Mucosa of stomach (tissue), 1 donor: ENCODE data around the gene SLC13A3.

Experiments
- H3K27me3 ChIP-seq: one replicate; pipeline ENCODE4 v1.7.0; 2013; ENCODE audit warnings: mild to moderate bottlenecking, low read length; ENCODE audit not compliant: control insufficient read depth, insufficient read depth
- H3K36me3 ChIP-seq: one replicate; pipeline ENCODE4 v1.7.0; 2013; ENCODE audit warnings: low read length; ENCODE audit not compliant: control insufficient read depth, insufficient read depth
- H3K4me1 ChIP-seq: one replicate; pipeline ENCODE4 v1.7.0; 2013; ENCODE audit warnings: mild to moderate bottlenecking, low read length; ENCODE audit not compliant: control insufficient read depth, insufficient read depth
- H3K4me3 ChIP-seq: one replicate; pipeline ENCODE4 v1.7.0; 2013; ENCODE audit warnings: low read length
- H3K9ac ChIP-seq: one replicate; pipeline ENCODE4 v1.7.0; 2013; ENCODE audit warnings: mild to moderate bottlenecking, low read length, moderate library complexity
- H3K9me3 ChIP-seq: one replicate; pipeline ENCODE4 v1.7.0; 2013; ENCODE audit warnings: mild to moderate bottlenecking, low read length, moderate library complexity; ENCODE audit not compliant: control insufficient read depth
- donor health status: Pancreatic carcinoma.

SLC13A3 gene

GRCh38 chr20:46605978-46606816 is 45.1 kb downstream of the SLC13A3 start:
- Histone ChIP-seq H3K9ac (no peak overlapping the region), H3K9me3 (no peaks in the 10 kb centered on the region), H3K4me1 (no peaks in the 10 kb centered on the region), H3K27me3 (no peaks in the 10 kb centered on the region), H3K36me3 (no peaks in the 10 kb centered on the region), H3K4me3 (no peak overlapping the region)

- H3K9me3 ChIP-seq, result no peaks in the 10 kb centered on the region
- H3K27me3 ChIP-seq, result no peaks in the 10 kb centered on the region
- no peak overlapping the region for H3K4me3 ChIP-seq
- no peaks in the 10 kb centered on the region for H3K36me3 ChIP-seq
- no peaks in the 10 kb centered on the region for H3K4me1 ChIP-seq
- no peak overlapping the region for H3K9ac ChIP-seq
Observed at GRCh38 chr20:46605181-46605580, 46.1 kb downstream of the SLC13A3 start.

- Histone ChIP-seq H3K36me3 (no peaks in the 10 kb centered on the region), H3K4me1 (no peaks in the 10 kb centered on the region), H3K9ac (no peak overlapping the region), H3K4me3 (no peak overlapping the region), H3K9me3 (no peaks in the 10 kb centered on the region), H3K27me3 (no peaks in the 10 kb centered on the region)
Observed at GRCh38 chr20:46604551-46605133, 46.6 kb downstream of the SLC13A3 start.

GRCh38 chr20:46602429-46602828 is 48.8 kb downstream of the SLC13A3 start:
- Histone ChIP-seq H3K4me3 (no peak overlapping the region), H3K36me3 (no peaks in the 10 kb centered on the region), H3K9me3 (no peaks in the 10 kb centered on the region), H3K9ac (no peak overlapping the region), H3K4me1 (no peaks in the 10 kb centered on the region), H3K27me3 (no peaks in the 10 kb centered on the region)

GRCh38 chr20:46601603-46602122 is 49.6 kb downstream of the SLC13A3 start:
- H3K9ac ChIP-seq, result no peak overlapping the region
- no peaks in the 10 kb centered on the region for H3K4me1 ChIP-seq

GRCh38 chr20:46600286-46600752 is 50.9 kb downstream of the SLC13A3 start:
- Histone ChIP-seq H3K9ac (no peak overlapping the region), H3K27me3 (no peaks in the 10 kb centered on the region), H3K4me3 (no peak overlapping the region), H3K36me3 (no peaks in the 10 kb centered on the region), H3K9me3 (no peaks in the 10 kb centered on the region), H3K4me1 (no peaks in the 10 kb centered on the region)

More at GRCh38 chr20:46601603-46602122, 49.6 kb downstream of the SLC13A3 start:
- Histone ChIP-seq H3K4me3 (no peak overlapping the region), H3K36me3 (no peaks in the 10 kb centered on the region), H3K9me3 (no peaks in the 10 kb centered on the region), H3K27me3 (no peaks in the 10 kb centered on the region)

- Histone ChIP-seq H3K9me3 (no peaks in the 10 kb centered on the region), H3K36me3 (no peaks in the 10 kb centered on the region), H3K27me3 (no peaks in the 10 kb centered on the region), H3K4me1 (no peaks in the 10 kb centered on the region), H3K4me3 (no peak overlapping the region), H3K9ac (no peak overlapping the region)
Observed at GRCh38 chr20:46599227-46599987, 51.9 kb downstream of the SLC13A3 start.

GRCh38 chr20:46595933-46596332 is 55.3 kb downstream of the SLC13A3 start:
- Histone ChIP-seq H3K4me3 (no peak overlapping the region), H3K27me3 (no peaks in the 10 kb centered on the region), H3K9ac (no peak overlapping the region), H3K9me3 (no peaks in the 10 kb centered on the region), H3K36me3 (no peaks in the 10 kb centered on the region), H3K4me1 (no peaks in the 10 kb centered on the region)

GRCh38 chr20:46594725-46595124 is 56.5 kb downstream of the SLC13A3 start:
- H3K4me1 ChIP-seq, result no peaks in the 10 kb centered on the region
- H3K4me3 ChIP-seq, result no peak overlapping the region
- H3K36me3 ChIP-seq, result no peaks in the 10 kb centered on the region
- no peaks in the 10 kb centered on the region for H3K9me3 ChIP-seq
- no peaks in the 10 kb centered on the region for H3K27me3 ChIP-seq
- no peak overlapping the region for H3K9ac ChIP-seq

GRCh38 chr20:46592580-46593362 is 58.5 kb downstream of the SLC13A3 start:
- Histone ChIP-seq H3K9me3 (no peaks in the 10 kb centered on the region), H3K9ac (no peak overlapping the region), H3K36me3 (no peaks in the 10 kb centered on the region), H3K4me1 (no peaks in the 10 kb centered on the region), H3K27me3 (no peaks in the 10 kb centered on the region), H3K4me3 (no peak overlapping the region)

GRCh38 chr20:46590443-46590842 is 60.8 kb downstream of the SLC13A3 start:
- Histone ChIP-seq H3K4me3 (no peak overlapping the region), H3K27me3 (no peaks in the 10 kb centered on the region), H3K4me1 (no peaks in the 10 kb centered on the region), H3K36me3 (no peaks in the 10 kb centered on the region), H3K9me3 (no peaks in the 10 kb centered on the region), H3K9ac (no peak overlapping the region)
